Spleen (tissue), 7 donors: Measurements from ENCODE around the gene MAOB.

Experiments
- CTCF ChIP-seq, 11 experiments: fragments of 200-600 bp in 7 of 11; fragments of 450-650 bp in 4 of 11; sonication (generic) in 4 of 11; IDR thresholded peaks in 8 of 11; conservative IDR thresholded peaks in 3 of 11; 1 replicate in 7 of 11; 2 replicates in 4 of 11; pipeline versions ENCODE4 v1.4.0 to v1.8.0; 2016 to 2021; ENCODE audit warnings: antibody characterized with exemption in 11 of 11, inconsistent platforms in 4 of 11, mild to moderate bottlenecking in 1 of 11
- POLR2A ChIP-seq, 3 donors: fragments of 450-650 bp; IDR thresholded peaks; one replicate each; pipeline ENCODE4 v1.5.1; 2017; ENCODE audit warnings: antibody characterized with exemption in 3 of 3, mild to moderate bottlenecking in 1 of 3
- POLR2AphosphoS5 ChIP-seq, 3 donors: sonication (generic); formaldehyde crosslinking; IDR thresholded peaks; one replicate each; pipeline ENCODE4 v1.5.1; 2017; ENCODE audit warnings: antibody characterized with exemption in 3 of 3
- donor health status: DM: no; HTN: no; CAD: no; lungs with moderate emphysema.
- donor health status: DM: no; HTN: no; CAD: no.
- donor health status: DM: no; HTN: no; CAD: no.

GRCh38 chrX:43813898-43814297 lies 68.4 kb downstream of the MAOB start:
- no peak for TF ChIP-seq CTCF (IDR thresholded peaks at IDR 0.05 in 8 of 11, conservative IDR thresholded peaks at IDR 0.05 in 3 of 11)
- no peak for TF ChIP-seq POLR2AphosphoS5 (IDR thresholded peaks at IDR 0.05)
- TF ChIP-seq POLR2A (IDR thresholded peaks at IDR 0.05): no peak
